PFSK-1 (cell line): ENCODE data around the gene GSTK1.

ENCODE experiments used
- FOXP2 ChIP-seq: optimal IDR thresholded peaks from 2 replicates; pipeline ENCODE3; 2011; ENCODE audit warnings: borderline replicate concordance, control low read depth, inconsistent platforms; ENCODE audit not compliant: insufficient read depth; ENCODE audit errors: extremely low read length, extremely low read depth
- POLR2AphosphoS5 ChIP-seq: IDR thresholded peaks from 2 replicates; pipeline ENCODE4 v1.6.1; 2012; ENCODE audit warnings: low read depth, mild to moderate bottlenecking, control low read depth, low read length, moderate library complexity
- SIN3A ChIP-seq: IDR thresholded peaks from 2 replicates; pipeline ENCODE4 v1.6.1; 2012; ENCODE audit warnings: mild to moderate bottlenecking, low read length, moderate library complexity, borderline replicate concordance; ENCODE audit not compliant: insufficient read depth
- TAF1 ChIP-seq: IDR thresholded peaks from 2 replicates; pipeline ENCODE4 v1.6.1; 2012; ENCODE audit warnings: low read length, control low read depth, borderline replicate concordance; ENCODE audit not compliant: insufficient read depth
- TF ChIP-seq, protein P1 (sequence below), 2 experiments: IDR thresholded peaks; 2 replicates each; pipeline versions ENCODE4 v1.6.1 to v1.8.0; 2011 to 2012; ENCODE audit warnings: low read depth in 2 of 2, low read length in 2 of 2, control low read depth in 1 of 2, inconsistent platforms in 1 of 2, mild to moderate bottlenecking in 1 of 2, moderate library complexity in 1 of 2; ENCODE audit not compliant: insufficient read depth in 1 of 2

DNA sequence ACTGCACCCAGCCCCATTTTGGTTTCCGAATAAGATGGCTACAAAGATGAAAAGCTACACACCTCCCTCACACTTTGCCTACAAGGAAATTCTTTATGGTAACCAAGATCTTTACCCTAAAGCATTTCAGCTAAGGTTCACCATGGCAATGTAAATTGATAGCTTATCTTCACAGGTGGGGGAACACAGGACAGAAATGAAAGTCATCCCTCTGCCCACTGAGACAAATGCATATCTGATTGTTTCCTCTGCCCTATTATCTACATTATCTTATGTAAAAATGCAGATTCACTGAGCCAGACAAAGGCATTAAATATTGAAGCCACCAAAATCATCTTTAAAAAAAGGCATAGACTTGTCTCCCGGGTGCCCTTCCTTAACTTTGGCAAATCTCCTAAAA is 18.3 kb downstream of the GSTK1 start:
- TF ChIP-seq TAF1 (no peak), SIN3A (no peak), POLR2AphosphoS5 (no peak), FOXP2 (no peak)
- TF ChIP-seq, protein P1, sequence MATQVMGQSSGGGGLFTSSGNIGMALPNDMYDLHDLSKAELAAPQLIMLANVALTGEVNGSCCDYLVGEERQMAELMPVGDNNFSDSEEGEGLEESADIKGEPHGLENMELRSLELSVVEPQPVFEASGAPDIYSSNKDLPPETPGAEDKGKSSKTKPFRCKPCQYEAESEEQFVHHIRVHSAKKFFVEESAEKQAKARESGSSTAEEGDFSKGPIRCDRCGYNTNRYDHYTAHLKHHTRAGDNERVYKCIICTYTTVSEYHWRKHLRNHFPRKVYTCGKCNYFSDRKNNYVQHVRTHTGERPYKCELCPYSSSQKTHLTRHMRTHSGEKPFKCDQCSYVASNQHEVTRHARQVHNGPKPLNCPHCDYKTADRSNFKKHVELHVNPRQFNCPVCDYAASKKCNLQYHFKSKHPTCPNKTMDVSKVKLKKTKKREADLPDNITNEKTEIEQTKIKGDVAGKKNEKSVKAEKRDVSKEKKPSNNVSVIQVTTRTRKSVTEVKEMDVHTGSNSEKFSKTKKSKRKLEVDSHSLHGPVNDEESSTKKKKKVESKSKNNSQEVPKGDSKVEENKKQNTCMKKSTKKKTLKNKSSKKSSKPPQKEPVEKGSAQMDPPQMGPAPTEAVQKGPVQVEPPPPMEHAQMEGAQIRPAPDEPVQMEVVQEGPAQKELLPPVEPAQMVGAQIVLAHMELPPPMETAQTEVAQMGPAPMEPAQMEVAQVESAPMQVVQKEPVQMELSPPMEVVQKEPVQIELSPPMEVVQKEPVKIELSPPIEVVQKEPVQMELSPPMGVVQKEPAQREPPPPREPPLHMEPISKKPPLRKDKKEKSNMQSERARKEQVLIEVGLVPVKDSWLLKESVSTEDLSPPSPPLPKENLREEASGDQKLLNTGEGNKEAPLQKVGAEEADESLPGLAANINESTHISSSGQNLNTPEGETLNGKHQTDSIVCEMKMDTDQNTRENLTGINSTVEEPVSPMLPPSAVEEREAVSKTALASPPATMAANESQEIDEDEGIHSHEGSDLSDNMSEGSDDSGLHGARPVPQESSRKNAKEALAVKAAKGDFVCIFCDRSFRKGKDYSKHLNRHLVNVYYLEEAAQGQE (IDR thresholded peaks at IDR 0.05; ENCODE audit: insufficient read depth in 1 of 2, low read depth in 2 of 2, low read length in 2 of 2) = no peak
